ENCODE measurements around the gene PRPF38A.

Gene PRPF38A

DNA sequence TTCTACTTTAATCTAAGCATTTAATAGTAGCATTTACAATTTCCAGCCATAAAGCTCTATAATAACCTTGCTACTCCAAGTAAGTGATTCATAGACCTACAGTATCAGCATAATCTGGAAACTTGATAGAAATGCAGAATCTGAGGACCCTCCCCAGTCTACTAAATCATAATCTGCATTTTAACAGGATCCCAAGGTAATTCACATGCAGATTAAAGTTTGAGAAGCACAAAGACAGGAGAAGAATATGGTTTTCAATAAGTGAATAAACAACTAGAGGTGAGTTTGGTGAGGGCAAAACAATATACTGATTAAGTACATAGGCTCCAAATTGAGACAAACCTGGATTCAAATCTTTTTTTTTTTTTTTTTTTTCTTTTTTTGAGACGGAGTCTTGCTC is 57.4 kb downstream of the PRPF38A start:
- no peak for DNase-seq (ENCODE audit: low spot score)

DNA sequence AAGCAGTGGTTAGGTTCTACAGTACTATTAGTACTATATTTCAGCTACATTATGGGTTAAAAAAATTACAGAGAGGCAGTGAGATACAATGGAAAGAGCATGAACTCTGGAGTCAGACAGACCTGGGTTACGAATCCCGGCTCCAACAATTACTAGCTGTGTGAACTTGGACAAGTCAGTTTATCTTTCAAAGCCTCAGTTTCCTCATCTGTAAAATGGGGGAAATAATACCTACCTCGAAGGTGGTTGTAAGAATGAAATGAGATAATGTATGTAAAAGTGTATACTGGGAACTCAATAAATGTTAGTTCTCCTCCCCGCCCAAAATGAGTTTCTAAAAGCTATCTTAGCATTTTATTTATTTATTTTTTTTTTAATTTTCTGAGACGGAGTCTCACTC is 59.5 kb downstream of the PRPF38A start:
- DNase-seq (ENCODE audit: low spot score): no peak

DNA sequence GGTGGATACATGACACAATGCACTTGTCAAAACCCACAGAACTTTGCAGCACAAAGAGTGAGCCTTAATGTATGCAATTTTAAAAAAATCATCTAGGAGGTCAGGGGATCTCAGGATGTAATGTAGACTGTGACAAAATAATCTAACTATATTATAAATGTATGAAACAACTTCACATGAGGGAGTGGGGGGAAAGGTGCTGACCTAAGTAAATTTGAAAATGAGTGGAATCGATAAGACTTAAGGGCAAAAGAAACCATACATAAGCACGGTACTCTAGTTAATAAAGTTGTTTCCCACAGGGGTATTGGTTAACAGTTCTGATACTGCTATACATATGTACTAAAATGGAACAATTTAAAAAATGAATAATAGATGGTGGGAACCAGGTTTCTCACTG is 64.7 kb downstream of the PRPF38A start:
- DNase-seq (ENCODE audit: low spot score): no peak
